Measurements from ENCODE around the gene KIF23.
"Not testable (repeated sequence)": the region's sequence is repeated elsewhere in the genome, so short reads cannot be mapped to it uniquely, and the experiment has no call there.

KIF23 gene

DNA sequence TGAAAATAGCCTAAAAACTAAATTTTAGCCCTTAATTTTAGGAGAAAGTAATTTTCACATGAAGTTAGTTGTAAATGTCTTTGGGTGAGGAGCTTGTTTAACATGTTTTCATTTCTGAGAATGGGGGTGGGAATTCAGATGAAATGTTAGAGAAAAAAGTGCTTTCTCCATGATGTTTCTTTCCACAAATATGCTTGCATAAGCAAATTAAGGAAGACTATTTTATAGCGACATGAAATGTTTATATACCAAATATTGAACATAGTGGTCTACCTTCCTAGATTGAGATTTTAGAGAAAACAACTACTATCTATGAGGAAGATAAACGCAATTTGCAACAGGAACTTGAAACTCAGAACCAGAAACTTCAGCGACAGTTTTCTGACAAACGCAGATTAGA is 25.5 kb downstream of the KIF23 start:
- DNase-seq (ENCODE audit: extremely low read depth, insufficient read length): no peak
- Histone ChIP-seq H3K4me3 (replicated peaks; ENCODE audit: low read depth, low read length) (no peak overlapping the region), H3K36me3 (ENCODE audit: control insufficient read depth, insufficient read depth, low read length) (peaks cover 6% of the 10 kb centered on the region), H3K27me3 (replicated peaks; ENCODE audit: control insufficient read depth, insufficient read depth, low read length) (no peaks in the 10 kb centered on the region)
- TF ChIP-seq, protein P1, sequence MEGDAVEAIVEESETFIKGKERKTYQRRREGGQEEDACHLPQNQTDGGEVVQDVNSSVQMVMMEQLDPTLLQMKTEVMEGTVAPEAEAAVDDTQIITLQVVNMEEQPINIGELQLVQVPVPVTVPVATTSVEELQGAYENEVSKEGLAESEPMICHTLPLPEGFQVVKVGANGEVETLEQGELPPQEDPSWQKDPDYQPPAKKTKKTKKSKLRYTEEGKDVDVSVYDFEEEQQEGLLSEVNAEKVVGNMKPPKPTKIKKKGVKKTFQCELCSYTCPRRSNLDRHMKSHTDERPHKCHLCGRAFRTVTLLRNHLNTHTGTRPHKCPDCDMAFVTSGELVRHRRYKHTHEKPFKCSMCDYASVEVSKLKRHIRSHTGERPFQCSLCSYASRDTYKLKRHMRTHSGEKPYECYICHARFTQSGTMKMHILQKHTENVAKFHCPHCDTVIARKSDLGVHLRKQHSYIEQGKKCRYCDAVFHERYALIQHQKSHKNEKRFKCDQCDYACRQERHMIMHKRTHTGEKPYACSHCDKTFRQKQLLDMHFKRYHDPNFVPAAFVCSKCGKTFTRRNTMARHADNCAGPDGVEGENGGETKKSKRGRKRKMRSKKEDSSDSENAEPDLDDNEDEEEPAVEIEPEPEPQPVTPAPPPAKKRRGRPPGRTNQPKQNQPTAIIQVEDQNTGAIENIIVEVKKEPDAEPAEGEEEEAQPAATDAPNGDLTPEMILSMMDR (IDR thresholded peaks at IDR 0.05; ENCODE audit: insufficient read depth, low read length, poor library complexity, severe bottlenecking): no peak

DNA sequence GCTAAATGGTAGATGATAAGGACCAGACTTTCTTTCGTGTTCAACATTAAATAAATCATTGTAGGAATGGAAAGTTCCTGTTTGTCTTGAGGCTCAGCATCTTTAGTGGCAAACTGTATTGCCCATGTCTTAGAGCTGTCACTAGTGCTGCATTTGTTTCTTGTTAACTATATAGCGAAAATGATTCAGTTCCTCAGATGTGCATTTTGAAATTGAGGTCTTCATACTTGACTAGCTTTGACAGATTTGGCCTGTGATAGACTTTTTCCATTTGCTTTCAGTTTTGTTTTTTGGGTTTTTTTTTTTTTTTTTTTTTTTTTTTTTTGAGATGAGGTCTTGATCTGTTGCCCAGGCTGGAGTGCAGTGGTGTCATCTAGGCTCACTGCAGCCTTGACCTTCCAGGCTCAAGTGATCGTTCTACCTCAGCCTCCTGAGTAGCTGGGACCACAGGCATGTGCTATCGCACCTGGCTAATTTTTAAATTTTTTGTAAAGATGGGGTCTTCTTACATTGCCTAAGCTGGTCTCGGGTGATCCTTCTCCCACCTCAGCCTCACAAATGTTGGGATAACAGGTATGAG is 29.0 kb downstream of the KIF23 start:
- H3K4me3 ChIP-seq (replicated peaks; ENCODE audit: low read depth, low read length): no peak overlapping the region
- no peak for DNase-seq (ENCODE audit: extremely low read depth, insufficient read length)
- peaks cover 8% of the 10 kb centered on the region for H3K36me3 ChIP-seq (ENCODE audit: control insufficient read depth, insufficient read depth, low read length)
- H3K27me3 ChIP-seq (replicated peaks; ENCODE audit: control insufficient read depth, insufficient read depth, low read length): no peaks in the 10 kb centered on the region
- TF ChIP-seq, protein P1 (IDR thresholded peaks at IDR 0.05; ENCODE audit: insufficient read depth, low read length, poor library complexity, severe bottlenecking): no peak

DNA sequence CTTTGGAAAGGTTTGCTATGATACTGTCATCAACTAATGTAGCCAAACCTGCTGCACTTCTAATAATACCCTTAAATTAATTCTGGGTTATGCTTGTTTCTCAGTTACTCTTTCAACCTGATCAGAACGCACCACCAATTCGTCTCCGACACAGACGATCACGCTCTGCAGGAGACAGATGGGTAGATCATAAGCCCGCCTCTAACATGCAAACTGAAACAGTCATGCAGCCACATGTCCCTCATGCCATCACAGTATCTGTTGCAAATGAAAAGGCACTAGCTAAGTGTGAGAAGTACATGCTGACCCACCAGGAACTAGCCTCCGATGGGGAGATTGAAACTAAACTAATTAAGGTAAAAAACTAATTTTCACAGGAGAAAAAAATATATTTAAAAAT is 30.5 kb downstream of the KIF23 start:
- H3K27me3 ChIP-seq (replicated peaks; ENCODE audit: control insufficient read depth, insufficient read depth, low read length): no peaks in the 10 kb centered on the region
- no peak overlapping the region for H3K4me3 ChIP-seq (replicated peaks; ENCODE audit: low read depth, low read length)
- TF ChIP-seq, protein P1 (IDR thresholded peaks at IDR 0.05; ENCODE audit: insufficient read depth, low read length, poor library complexity, severe bottlenecking): no peak
- DNase-seq (ENCODE audit: extremely low read depth, insufficient read length): no peak
- peaks cover 5% of the 10 kb centered on the region for H3K36me3 ChIP-seq (ENCODE audit: control insufficient read depth, insufficient read depth, low read length)

DNA sequence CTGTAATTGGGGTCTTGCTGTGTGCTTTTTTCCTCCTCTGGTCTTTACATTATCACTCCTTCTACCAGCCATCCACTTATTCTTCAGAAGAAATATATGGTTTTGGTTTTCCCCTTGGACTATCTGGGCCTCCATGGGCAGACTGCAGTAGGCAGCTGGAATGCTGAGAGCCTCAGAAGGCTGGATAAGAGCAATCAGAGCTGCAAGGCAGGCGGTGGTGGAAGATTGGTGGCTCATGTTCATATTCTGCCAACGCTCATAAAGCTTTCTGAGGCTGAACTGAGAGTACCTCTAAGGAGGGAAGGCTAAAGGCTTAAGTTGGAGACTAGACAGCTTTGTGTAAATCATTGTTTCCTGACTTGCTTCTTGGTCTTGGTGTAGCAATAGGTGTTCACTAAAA is 32.8 kb downstream of the KIF23 start:
- TF ChIP-seq, protein P1 (IDR thresholded peaks at IDR 0.05; ENCODE audit: insufficient read depth, low read length, poor library complexity, severe bottlenecking): no peak
- no peak for DNase-seq (ENCODE audit: extremely low read depth, insufficient read length)
- Histone ChIP-seq H3K36me3 (ENCODE audit: control insufficient read depth, insufficient read depth, low read length) (peaks cover 4% of the 10 kb centered on the region; the same call in 1 of the 2 replicates), H3K4me3 (replicated peaks; ENCODE audit: low read depth, low read length) (no peak overlapping the region), H3K27me3 (replicated peaks; ENCODE audit: control insufficient read depth, insufficient read depth, low read length) (no peaks in the 10 kb centered on the region)

DNA sequence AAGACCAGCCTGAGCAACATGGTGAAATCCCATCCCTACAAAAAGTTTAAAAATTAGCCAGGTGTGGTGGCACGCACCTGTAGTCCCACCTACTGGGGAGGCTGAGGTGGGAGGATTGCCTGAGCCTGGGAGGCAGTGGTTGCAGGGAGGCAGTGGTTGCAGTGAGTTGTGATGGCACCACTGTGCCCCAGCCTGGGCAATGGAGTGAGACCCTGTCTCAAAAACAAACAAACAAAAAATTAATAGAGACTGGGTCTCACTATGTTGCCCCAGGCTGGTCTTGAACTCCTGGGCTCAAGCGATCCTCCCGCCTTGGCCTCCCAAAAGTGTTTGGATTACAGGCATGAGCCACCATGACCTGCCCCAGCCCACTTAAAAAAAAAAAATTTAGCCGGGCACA is 36.1 kb downstream of the KIF23 start:
- H3K4me3 ChIP-seq (replicated peaks; ENCODE audit: low read depth, low read length); H3K27me3 ChIP-seq (replicated peaks; ENCODE audit: control insufficient read depth, insufficient read depth, low read length); DNase-seq (ENCODE audit: extremely low read depth, insufficient read length): not testable (repeated sequence)
- H3K36me3 ChIP-seq (ENCODE audit: control insufficient read depth, insufficient read depth, low read length): peaks cover 10% of the 10 kb centered on the region

DNA sequence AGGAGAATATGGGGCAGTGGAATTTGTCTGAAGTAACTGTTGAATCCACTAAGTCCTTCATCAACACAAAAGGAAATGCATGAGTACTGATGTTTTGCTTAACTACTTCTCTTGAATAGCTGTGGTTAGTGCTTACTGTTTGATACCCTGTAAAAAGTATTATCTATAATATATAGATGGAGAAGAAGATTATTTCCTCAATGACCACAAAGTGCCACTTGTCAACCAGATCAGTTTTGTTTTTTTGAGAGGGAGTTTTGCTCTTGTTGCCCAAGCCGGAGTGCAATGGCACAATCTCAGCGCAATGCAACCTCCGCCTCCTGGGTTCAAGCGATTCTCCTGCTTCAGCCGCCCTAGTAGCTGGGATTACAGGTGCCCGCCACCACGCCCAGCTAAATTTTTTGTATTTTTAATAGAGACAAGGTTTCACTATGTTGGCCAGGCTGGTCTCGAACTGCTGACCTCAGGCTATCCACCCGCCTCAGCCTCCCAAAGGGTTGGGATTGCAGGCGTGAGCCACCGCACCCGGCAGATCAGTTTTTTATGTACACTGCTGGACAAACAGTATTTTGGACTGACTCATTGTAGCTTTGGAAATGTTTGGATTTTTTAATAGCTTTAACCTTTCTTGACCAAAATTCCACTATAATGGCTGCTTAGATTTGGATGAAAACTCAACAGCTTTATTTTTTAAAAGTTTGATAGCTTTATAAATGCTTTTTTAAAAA is 37.0 kb downstream of the KIF23 start:
- TF ChIP-seq, protein P1 (IDR thresholded peaks at IDR 0.05; ENCODE audit: insufficient read depth, low read length, poor library complexity, severe bottlenecking): no peak
- no peak for DNase-seq (ENCODE audit: extremely low read depth, insufficient read length)
- no peaks in the 10 kb centered on the region for H3K27me3 ChIP-seq (replicated peaks; ENCODE audit: control insufficient read depth, insufficient read depth, low read length)
- peaks cover 13% of the 10 kb centered on the region for H3K36me3 ChIP-seq (ENCODE audit: control insufficient read depth, insufficient read depth, low read length)
- H3K4me3 ChIP-seq (replicated peaks; ENCODE audit: low read depth, low read length): no peak overlapping the region
